GM23338 (cell line): ENCODE results near the gene HTR1B. TPM values are rescaled to one million over a fixed set of nuclear protein-coding genes. Genes with fewer than 3 reads are reported as not detected.

ENCODE experiments used
- ATAC-seq: fragments of 200-7000 bp; cut with Tn5 transposase; 3 replicates; pipeline ENCODE4 v1.9.1; 2020
- DNase-seq: peaks from one replicate; pipeline ENCODE4 v3.0.0-alpha.2; 2015; ENCODE audit warnings: low spot score
- H2AFZ ChIP-seq: fragments of 200-600 bp; sonication (generic); 2 replicates; pipeline ENCODE4 v1.8.0; 2016; ENCODE audit warnings: antibody characterized with exemption, mild to moderate bottlenecking, moderate library complexity
- H3F3A ChIP-seq: fragments of 200-600 bp; sonication (generic); replicated peaks from 2 replicates; pipeline ENCODE4 v1.8.0; 2017; ENCODE audit warnings: antibody characterized with exemption, mixed run types, low read depth
- H3K27ac ChIP-seq: fragments of 200-600 bp; sonication (generic); 2 replicates; pipeline ENCODE4 v1.6.1; 2016; ENCODE audit warnings: low read depth
- H3K27me3 ChIP-seq: fragments of 200-600 bp; sonication (generic); 2 replicates; pipeline ENCODE4 v1.8.0; 2016; ENCODE audit warnings: mild to moderate bottlenecking, mixed run types, moderate library complexity; ENCODE audit not compliant: insufficient read depth
- H3K36me3 ChIP-seq: fragments of 200-600 bp; sonication (generic); 2 replicates; pipeline ENCODE4 v1.8.0; 2016; ENCODE audit warnings: mild to moderate bottlenecking; ENCODE audit not compliant: insufficient read depth
- H3K4me1 ChIP-seq: fragments of 200-600 bp; sonication (generic); 2 replicates; pipeline ENCODE4 v1.8.0; 2016; ENCODE audit warnings: mild to moderate bottlenecking, moderate library complexity; ENCODE audit not compliant: insufficient read depth
- H3K4me2 ChIP-seq: fragments of 200-600 bp; sonication (generic); 2 replicates; pipeline ENCODE4 v1.7.1; 2017; ENCODE audit warnings: mixed run types
- H3K4me3 ChIP-seq: fragments of 200-600 bp; sonication (generic); 2 replicates; pipeline ENCODE4 v1.6.1; 2016; ENCODE audit warnings: mixed run types
- H3K79me2 ChIP-seq: fragments of 200-600 bp; sonication (generic); replicated peaks from 2 replicates; pipeline ENCODE4 v1.8.0; 2017; ENCODE audit warnings: mild to moderate bottlenecking; ENCODE audit not compliant: insufficient read depth
- H3K9me2 ChIP-seq: fragments of 200-600 bp; sonication (generic); 2 replicates; pipeline ENCODE4 v1.8.0; 2017; ENCODE audit not compliant: insufficient read depth
- H4K20me1 ChIP-seq: fragments of 200-600 bp; sonication (generic); replicated peaks from 2 replicates; pipeline ENCODE4 v1.8.0; 2017; ENCODE audit warnings: mild to moderate bottlenecking; ENCODE audit not compliant: insufficient read depth
- H3K27ac Mint-ChIP-seq: 2 replicates; pipeline ENCODE4 v1.8.0; 2020; ENCODE audit warnings: inconsistent platforms, mild to moderate bottlenecking, moderate library complexity, mixed read lengths
- H3K27me3 Mint-ChIP-seq: 3 replicates; pipeline ENCODE4 v1.8.0; 2022; ENCODE audit warnings: low read depth, mild to moderate bottlenecking, moderate library complexity, mixed read lengths, inconsistent platforms; ENCODE audit not compliant: insufficient read depth, poor library complexity
- H3K36me3 Mint-ChIP-seq: 3 replicates; pipeline ENCODE4 v1.8.0; 2021; ENCODE audit warnings: low read depth, mild to moderate bottlenecking, inconsistent platforms, moderate library complexity, mixed read lengths
- H3K4me1 Mint-ChIP-seq: 3 replicates; pipeline ENCODE4 v1.8.0; 2020; ENCODE audit warnings: mild to moderate bottlenecking, inconsistent platforms, mixed read lengths
- H3K4me3 Mint-ChIP-seq: 3 replicates; pipeline ENCODE4 v1.8.0; 2021; ENCODE audit warnings: moderate library complexity, mild to moderate bottlenecking, inconsistent platforms, mixed read lengths
- H3K9me3 Mint-ChIP-seq: 3 replicates; pipeline ENCODE4 v1.8.0; 2020; ENCODE audit warnings: moderate library complexity, mild to moderate bottlenecking, inconsistent platforms, mixed read lengths
- CREB1 ChIP-seq: fragments of 250-450 bp; sonication (Bioruptor Pico); IDR thresholded peaks from 2 replicates; pipeline ENCODE4 v1.5.0; 2020; ENCODE audit warnings: low read depth, mild to moderate bottlenecking, moderate library complexity
- CTCF ChIP-seq, 2 experiments: fragments of 200-600 bp in 1 of 2; sonication (generic) in 1 of 2; conservative IDR thresholded peaks; 2 replicates each; pipeline versions ENCODE4 v1.5.1 to v1.6.1; 2016 to 2017; ENCODE audit warnings: antibody characterized with exemption in 2 of 2, low read depth in 2 of 2, mild to moderate bottlenecking in 2 of 2, moderate library complexity in 1 of 2
- ETS1 ChIP-seq: IDR thresholded peaks from 2 replicates; pipeline ENCODE4 v1.6.1; 2016; ENCODE audit warnings: antibody characterized with exemption
- EZH2 ChIP-seq: fragments of 200-600 bp; sonication (generic); IDR thresholded peaks from one replicate; pipeline ENCODE4 v1.8.0; 2017; ENCODE audit warnings: antibody characterized with exemption, mild to moderate bottlenecking, low read depth; ENCODE audit not compliant: unreplicated experiment
- EZH2phosphoT487 ChIP-seq: fragments of 200-600 bp; sonication (generic); IDR thresholded peaks from one replicate; pipeline ENCODE4 v1.8.1; 2018; ENCODE audit warnings: antibody characterized with exemption; ENCODE audit not compliant: unreplicated experiment
- NANOG ChIP-seq: IDR thresholded peaks from 2 replicates; pipeline ENCODE4 v1.6.1; 2016; ENCODE audit warnings: antibody characterized with exemption, borderline replicate concordance
- POLR2AphosphoS5 ChIP-seq: IDR thresholded peaks from 2 replicates; pipeline ENCODE4 v1.6.1; 2016; ENCODE audit warnings: antibody characterized with exemption, low read depth
- REST ChIP-seq: IDR thresholded peaks from one replicate; pipeline ENCODE4 v1.6.1; 2018; ENCODE audit warnings: antibody characterized with exemption; ENCODE audit not compliant: unreplicated experiment
- STAT1 ChIP-seq: IDR thresholded peaks from one replicate; pipeline ENCODE4 v1.6.1; 2016; ENCODE audit warnings: antibody characterized with exemption; ENCODE audit not compliant: unreplicated experiment
- ZNF331 ChIP-seq: fragments of 250-450 bp; sonication (Bioruptor Pico); IDR thresholded peaks from 2 replicates; pipeline ENCODE4 v1.5.0; 2020; ENCODE audit warnings: low read depth, mild to moderate bottlenecking, moderate library complexity
- ZNF462 ChIP-seq: fragments of 250-450 bp; sonication (Bioruptor Pico); IDR thresholded peaks from 2 replicates; pipeline ENCODE4 v1.5.0; 2020; ENCODE audit warnings: mild to moderate bottlenecking, moderate library complexity
- polyA plus RNA-seq: library from polyadenylated mRNA; unstranded; fragments of >200 nt; fragmentation: Nextera tagmentation; extraction: Ambion mirVana; gene quantifications from 2 replicates; pipeline ENCODE4 v1.2.1, GENCODE V29; 2016
- total RNA-seq: library from RNA; depleted of rRNA; stranded (reverse); fragments of >200 nt; shearing (Covaris generic); gene quantifications from 2 replicates; pipeline ENCODE4 v1.2.3, GENCODE V29; 2014

Gene HTR1B
- total and polyA plus RNA-seq, 2 experiments from 2014 or later: 0.19 to 0.21 TPM

- Histone ChIP-seq H4K20me1 (no peaks in the 10 kb centered on the region), H3K36me3 (no peaks in the 10 kb centered on the region), H3K4me1 (no peaks in the 10 kb centered on the region), H3K27me3 (no peaks in the 10 kb centered on the region), H3K79me2 (no peaks in the 10 kb centered on the region), H3F3A (no peaks in the 10 kb centered on the region), H3K4me3 (no peak overlapping the region), H2AFZ (no peak overlapping the region), H3K27ac (no peak overlapping the region), H3K4me2 (no peak overlapping the region), H3K9me2 (no peaks in the 10 kb centered on the region)
- H3K4me1 Mint-ChIP-seq: peaks cover 2% of the 10 kb centered on the region; the same call in 2 of the 3 replicates
- H3K27ac Mint-ChIP-seq: no peak overlapping the region
- no peaks in the 10 kb centered on the region for H3K27me3 Mint-ChIP-seq
- H3K9me3 Mint-ChIP-seq: no peaks in the 10 kb centered on the region
- H3K36me3 Mint-ChIP-seq: no peaks in the 10 kb centered on the region
- no peak for TF ChIP-seq CREB1 (CRISPR knock-in tag)
- no peak for TF ChIP-seq ZNF462
- TF ChIP-seq POLR2AphosphoS5: no peak
- TF ChIP-seq CTCF (conservative IDR thresholded peaks at IDR 0.05; ENCODE audit: low read depth in 2 of 2): no peak
- no peak for TF ChIP-seq REST
- TF ChIP-seq EZH2phosphoT487: no peak
- TF ChIP-seq ETS1: no peak
- TF ChIP-seq NANOG: no peak
- TF ChIP-seq ZNF331 (CRISPR knock-in tag): no peak
- no peak for TF ChIP-seq STAT1
- no peak for TF ChIP-seq EZH2
- no peak overlapping the region for H3K4me3 Mint-ChIP-seq
- ATAC-seq (no peak), DNase-seq (no peak)
Measured at GRCh38 chr6:77425216-77425615, 38.1 kb downstream of the HTR1B start.
